WTC11 (cell line): ENCODE results near the gene NAALADL2. TPM values are rescaled to one million over a fixed set of nuclear protein-coding genes. Genes with fewer than 3 reads are reported as not detected.

Source experiments
- ATAC-seq: fragments of 200-7000 bp; cut with Tn5 transposase; 2 replicates; pipeline ENCODE4 v1.10.0; 2021; ENCODE audit warnings: mild to moderate bottlenecking, moderate library complexity
- CTCF ChIA-PET: fragments of 300-600 bp; sonication (Branson Sonifier 250); formaldehyde crosslinking; loops from one replicate; lab custom pipeline; 2021; ENCODE audit warnings: antibody characterized with exemption; lab: Charles Lee
- POLR2A ChIA-PET: fragments of 350-600 bp; sonication (Branson Sonifier 250); formaldehyde crosslinking; loops from one replicate; lab custom pipeline; 2021; ENCODE audit warnings: antibody characterized with exemption; lab: Charles Lee
- DNase-seq: peaks from one replicate; pipeline ENCODE4 v3.0.0; 2021; ENCODE audit warnings: low spot score
- H3K27ac Mint-ChIP-seq: 2 replicates; pipeline ENCODE4 v1.8.0; 2021; ENCODE audit warnings: mixed read lengths
- H3K27me3 Mint-ChIP-seq: 2 replicates; pipeline ENCODE4 v1.8.0; 2021; ENCODE audit warnings: low read depth, mild to moderate bottlenecking, moderate library complexity, mixed read lengths
- H3K36me3 Mint-ChIP-seq: 2 replicates; pipeline ENCODE4 v1.8.0; 2021; ENCODE audit warnings: mixed read lengths
- H3K4me1 Mint-ChIP-seq: 2 replicates; pipeline ENCODE4 v1.8.0; 2022; ENCODE audit warnings: mixed read lengths
- H3K4me3 Mint-ChIP-seq: 2 replicates; pipeline ENCODE4 v1.8.0; 2021; ENCODE audit warnings: mild to moderate bottlenecking, moderate library complexity, mixed read lengths
- H3K9me3 Mint-ChIP-seq: 2 replicates; pipeline ENCODE4 v1.8.0; 2021; ENCODE audit warnings: mixed read lengths
- CBFB ChIP-seq: sonication (generic); formaldehyde crosslinking; IDR thresholded peaks from 2 replicates; pipeline ENCODE4 v1.8.1; 2022; ENCODE audit warnings: mild to moderate bottlenecking, low read depth, missing genetic modification reagents
- CREM ChIP-seq: sonication (generic); formaldehyde crosslinking; IDR thresholded peaks from 2 replicates; pipeline ENCODE4 v1.8.1; 2022; ENCODE audit warnings: mild to moderate bottlenecking, missing genetic modification reagents, moderate library complexity
- ETV6 ChIP-seq: sonication (generic); formaldehyde crosslinking; IDR thresholded peaks from 2 replicates; pipeline ENCODE4 v1.8.1; 2022; ENCODE audit warnings: mild to moderate bottlenecking, missing genetic modification reagents
- JUN ChIP-seq: sonication (generic); formaldehyde crosslinking; IDR thresholded peaks from 2 replicates; pipeline ENCODE4 v1.8.0; 2023; ENCODE audit warnings: mild to moderate bottlenecking, missing genetic modification reagents
- MXD4 ChIP-seq: fragments of 250-450 bp; sonication (Bioruptor Pico); IDR thresholded peaks from 2 replicates; pipeline ENCODE4 v1.8.0; 2021; ENCODE audit warnings: mild to moderate bottlenecking, moderate library complexity, borderline replicate concordance
- NR3C1 ChIP-seq: sonication (generic); formaldehyde crosslinking; conservative IDR thresholded peaks from 2 replicates; pipeline ENCODE4 v1.8.1; 2023; ENCODE audit warnings: low read depth, mild to moderate bottlenecking, missing genetic modification reagents
- ZNF138 ChIP-seq: sonication (generic); formaldehyde crosslinking; conservative IDR thresholded peaks from 2 replicates; pipeline ENCODE4 v1.8.1; 2022; ENCODE audit warnings: mild to moderate bottlenecking, moderate library complexity, missing genetic modification reagents
- ZNF416 ChIP-seq: fragments of 250-450 bp; sonication (Bioruptor Pico); IDR thresholded peaks from 2 replicates; pipeline ENCODE4 v1.9.0; 2021; ENCODE audit warnings: mild to moderate bottlenecking, inconsistent platforms
- total RNA-seq: library from RNA; stranded (reverse); gene quantifications from 3 replicates; pipeline ENCODE4 v1.2.3, GENCODE V29; 2021
- TF ChIP-seq, protein P1 (sequence below): sonication (generic); formaldehyde crosslinking; IDR thresholded peaks from 2 replicates; pipeline ENCODE4 v1.8.0; 2023; ENCODE audit warnings: missing genetic modification reagents, mild to moderate bottlenecking, borderline replicate concordance
- TF ChIP-seq, protein P2 (sequence below): fragments of 200-600 bp; IDR thresholded peaks from 2 replicates; pipeline ENCODE4 v1.8.0; 2022; ENCODE audit warnings: antibody characterized with exemption
- TF ChIP-seq, protein P3 (sequence below): sonication (generic); formaldehyde crosslinking; conservative IDR thresholded peaks from 2 replicates; pipeline ENCODE4 v1.8.1; 2022; ENCODE audit warnings: mild to moderate bottlenecking, missing genetic modification reagents
- TF ChIP-seq, protein P4 (sequence below): sonication (generic); formaldehyde crosslinking; IDR thresholded peaks from 2 replicates; pipeline ENCODE4 v1.8.1; 2023; ENCODE audit warnings: mild to moderate bottlenecking, missing genetic modification reagents
- TF ChIP-seq, protein P5 (sequence below): sonication (generic); formaldehyde crosslinking; IDR thresholded peaks from 2 replicates; pipeline ENCODE4 v1.8.0; 2022; ENCODE audit warnings: mild to moderate bottlenecking, missing genetic modification reagents
- TF ChIP-seq, protein P6 (sequence below): sonication (generic); formaldehyde crosslinking; IDR thresholded peaks from 2 replicates; pipeline ENCODE4 v1.8.0; 2022; ENCODE audit warnings: missing genetic modification reagents

Gene NAALADL2
- total RNA-seq, 1 experiment from 2014 or later, result 1.2 TPM

DNA sequence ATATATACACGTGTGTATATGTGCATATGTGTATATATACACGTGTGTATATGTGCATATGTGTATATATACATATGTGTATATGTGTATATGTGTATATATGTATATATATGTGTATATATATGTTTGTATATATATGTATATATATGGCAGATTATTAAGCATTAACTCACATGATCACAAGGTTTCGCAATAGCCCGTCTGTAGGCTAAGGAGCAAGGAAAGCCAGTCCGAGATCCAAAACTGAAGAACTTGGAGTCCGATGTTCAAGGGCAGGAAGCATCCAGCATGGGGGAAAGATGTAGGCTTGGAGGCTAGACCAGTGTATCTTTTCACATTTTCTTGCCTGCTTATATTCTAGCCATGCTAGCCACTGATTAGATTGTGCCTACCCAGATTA, 23.7 kb downstream of the NAALADL2 start (continued):
- TF ChIP-seq, protein P1, sequence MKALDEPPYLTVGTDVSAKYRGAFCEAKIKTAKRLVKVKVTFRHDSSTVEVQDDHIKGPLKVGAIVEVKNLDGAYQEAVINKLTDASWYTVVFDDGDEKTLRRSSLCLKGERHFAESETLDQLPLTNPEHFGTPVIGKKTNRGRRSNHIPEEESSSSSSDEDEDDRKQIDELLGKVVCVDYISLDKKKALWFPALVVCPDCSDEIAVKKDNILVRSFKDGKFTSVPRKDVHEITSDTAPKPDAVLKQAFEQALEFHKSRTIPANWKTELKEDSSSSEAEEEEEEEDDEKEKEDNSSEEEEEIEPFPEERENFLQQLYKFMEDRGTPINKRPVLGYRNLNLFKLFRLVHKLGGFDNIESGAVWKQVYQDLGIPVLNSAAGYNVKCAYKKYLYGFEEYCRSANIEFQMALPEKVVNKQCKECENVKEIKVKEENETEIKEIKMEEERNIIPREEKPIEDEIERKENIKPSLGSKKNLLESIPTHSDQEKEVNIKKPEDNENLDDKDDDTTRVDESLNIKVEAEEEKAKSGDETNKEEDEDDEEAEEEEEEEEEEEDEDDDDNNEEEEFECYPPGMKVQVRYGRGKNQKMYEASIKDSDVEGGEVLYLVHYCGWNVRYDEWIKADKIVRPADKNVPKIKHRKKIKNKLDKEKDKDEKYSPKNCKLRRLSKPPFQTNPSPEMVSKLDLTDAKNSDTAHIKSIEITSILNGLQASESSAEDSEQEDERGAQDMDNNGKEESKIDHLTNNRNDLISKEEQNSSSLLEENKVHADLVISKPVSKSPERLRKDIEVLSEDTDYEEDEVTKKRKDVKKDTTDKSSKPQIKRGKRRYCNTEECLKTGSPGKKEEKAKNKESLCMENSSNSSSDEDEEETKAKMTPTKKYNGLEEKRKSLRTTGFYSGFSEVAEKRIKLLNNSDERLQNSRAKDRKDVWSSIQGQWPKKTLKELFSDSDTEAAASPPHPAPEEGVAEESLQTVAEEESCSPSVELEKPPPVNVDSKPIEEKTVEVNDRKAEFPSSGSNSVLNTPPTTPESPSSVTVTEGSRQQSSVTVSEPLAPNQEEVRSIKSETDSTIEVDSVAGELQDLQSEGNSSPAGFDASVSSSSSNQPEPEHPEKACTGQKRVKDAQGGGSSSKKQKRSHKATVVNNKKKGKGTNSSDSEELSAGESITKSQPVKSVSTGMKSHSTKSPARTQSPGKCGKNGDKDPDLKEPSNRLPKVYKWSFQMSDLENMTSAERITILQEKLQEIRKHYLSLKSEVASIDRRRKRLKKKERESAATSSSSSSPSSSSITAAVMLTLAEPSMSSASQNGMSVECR (CRISPR knock-in tag), result no peak
- no peak for TF ChIP-seq ZNF416 (CRISPR knock-in tag)
- TF ChIP-seq, protein P2, sequence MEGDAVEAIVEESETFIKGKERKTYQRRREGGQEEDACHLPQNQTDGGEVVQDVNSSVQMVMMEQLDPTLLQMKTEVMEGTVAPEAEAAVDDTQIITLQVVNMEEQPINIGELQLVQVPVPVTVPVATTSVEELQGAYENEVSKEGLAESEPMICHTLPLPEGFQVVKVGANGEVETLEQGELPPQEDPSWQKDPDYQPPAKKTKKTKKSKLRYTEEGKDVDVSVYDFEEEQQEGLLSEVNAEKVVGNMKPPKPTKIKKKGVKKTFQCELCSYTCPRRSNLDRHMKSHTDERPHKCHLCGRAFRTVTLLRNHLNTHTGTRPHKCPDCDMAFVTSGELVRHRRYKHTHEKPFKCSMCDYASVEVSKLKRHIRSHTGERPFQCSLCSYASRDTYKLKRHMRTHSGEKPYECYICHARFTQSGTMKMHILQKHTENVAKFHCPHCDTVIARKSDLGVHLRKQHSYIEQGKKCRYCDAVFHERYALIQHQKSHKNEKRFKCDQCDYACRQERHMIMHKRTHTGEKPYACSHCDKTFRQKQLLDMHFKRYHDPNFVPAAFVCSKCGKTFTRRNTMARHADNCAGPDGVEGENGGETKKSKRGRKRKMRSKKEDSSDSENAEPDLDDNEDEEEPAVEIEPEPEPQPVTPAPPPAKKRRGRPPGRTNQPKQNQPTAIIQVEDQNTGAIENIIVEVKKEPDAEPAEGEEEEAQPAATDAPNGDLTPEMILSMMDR, result no peak
- TF ChIP-seq NR3C1, result no peak

DNA sequence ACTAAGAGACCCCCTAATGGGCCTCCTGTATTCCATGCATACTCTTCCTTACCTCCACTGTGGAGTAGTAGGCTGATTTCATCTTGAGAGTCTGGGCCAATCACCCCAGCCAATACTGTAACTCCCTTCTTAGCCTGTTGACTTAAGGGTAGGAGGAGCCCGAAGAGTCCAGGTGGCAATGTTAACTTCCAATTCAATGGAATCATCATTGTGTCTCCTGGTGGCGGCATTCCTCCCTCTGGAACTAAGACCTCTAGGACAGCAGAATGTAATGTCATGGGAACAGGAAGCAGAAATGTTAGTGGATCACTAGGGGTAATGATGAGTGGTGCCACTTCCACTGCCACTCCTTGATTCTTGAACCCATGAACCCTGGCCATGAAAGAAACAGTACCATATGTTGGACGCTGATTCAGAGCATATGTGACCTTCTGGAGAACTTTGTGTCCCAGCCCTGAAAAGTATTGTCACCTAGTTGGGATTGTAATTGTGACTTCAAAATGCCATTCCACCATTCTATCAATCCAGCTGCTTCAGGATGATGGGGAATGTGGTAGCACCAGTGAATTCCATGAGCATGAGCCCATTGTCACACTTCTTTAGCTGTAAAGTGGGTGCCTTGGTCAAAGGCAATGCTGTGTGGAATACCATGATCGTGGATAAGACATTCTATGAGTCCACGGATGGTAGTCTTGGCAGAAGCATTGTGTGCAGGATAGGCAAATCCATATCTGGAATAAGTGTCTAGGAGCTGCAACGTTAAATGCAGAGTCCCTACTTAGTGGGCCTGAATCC, 24.9 kb downstream of the NAALADL2 start:
- Mint-ChIP-seq H3K4me1 (peaks cover under 1% of the 10 kb centered on the region; the same call in 1 of the 2 replicates), H3K36me3 (peaks cover 4% of the 10 kb centered on the region), H3K4me3 (no peak overlapping the region), H3K27ac (no peak overlapping the region), H3K9me3 (peaks cover 34% of the 10 kb centered on the region), H3K27me3 (no peaks in the 10 kb centered on the region)
- DNase-seq (no peak), ATAC-seq (no peak)
- TF ChIP-seq CBFB (CRISPR knock-in tag) (no peak), ZNF138 (CRISPR knock-in tag) (no peak), CREM (CRISPR knock-in tag) (no peak), JUN (CRISPR knock-in tag) (no peak), MXD4 (CRISPR knock-in tag) (no peak), ETV6 (CRISPR knock-in tag) (no peak)
- TF ChIP-seq, protein P3, sequence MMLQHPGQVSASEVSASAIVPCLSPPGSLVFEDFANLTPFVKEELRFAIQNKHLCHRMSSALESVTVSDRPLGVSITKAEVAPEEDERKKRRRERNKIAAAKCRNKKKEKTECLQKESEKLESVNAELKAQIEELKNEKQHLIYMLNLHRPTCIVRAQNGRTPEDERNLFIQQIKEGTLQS, result no peak
- TF ChIP-seq, protein P4, sequence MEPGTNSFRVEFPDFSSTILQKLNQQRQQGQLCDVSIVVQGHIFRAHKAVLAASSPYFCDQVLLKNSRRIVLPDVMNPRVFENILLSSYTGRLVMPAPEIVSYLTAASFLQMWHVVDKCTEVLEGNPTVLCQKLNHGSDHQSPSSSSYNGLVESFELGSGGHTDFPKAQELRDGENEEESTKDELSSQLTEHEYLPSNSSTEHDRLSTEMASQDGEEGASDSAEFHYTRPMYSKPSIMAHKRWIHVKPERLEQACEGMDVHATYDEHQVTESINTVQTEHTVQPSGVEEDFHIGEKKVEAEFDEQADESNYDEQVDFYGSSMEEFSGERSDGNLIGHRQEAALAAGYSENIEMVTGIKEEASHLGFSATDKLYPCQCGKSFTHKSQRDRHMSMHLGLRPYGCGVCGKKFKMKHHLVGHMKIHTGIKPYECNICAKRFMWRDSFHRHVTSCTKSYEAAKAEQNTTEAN (CRISPR knock-in tag), result no peak
- TF ChIP-seq, protein P5, sequence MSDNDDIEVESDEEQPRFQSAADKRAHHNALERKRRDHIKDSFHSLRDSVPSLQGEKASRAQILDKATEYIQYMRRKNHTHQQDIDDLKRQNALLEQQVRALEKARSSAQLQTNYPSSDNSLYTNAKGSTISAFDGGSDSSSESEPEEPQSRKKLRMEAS (CRISPR knock-in tag), result no peak
- TF ChIP-seq, protein P6, sequence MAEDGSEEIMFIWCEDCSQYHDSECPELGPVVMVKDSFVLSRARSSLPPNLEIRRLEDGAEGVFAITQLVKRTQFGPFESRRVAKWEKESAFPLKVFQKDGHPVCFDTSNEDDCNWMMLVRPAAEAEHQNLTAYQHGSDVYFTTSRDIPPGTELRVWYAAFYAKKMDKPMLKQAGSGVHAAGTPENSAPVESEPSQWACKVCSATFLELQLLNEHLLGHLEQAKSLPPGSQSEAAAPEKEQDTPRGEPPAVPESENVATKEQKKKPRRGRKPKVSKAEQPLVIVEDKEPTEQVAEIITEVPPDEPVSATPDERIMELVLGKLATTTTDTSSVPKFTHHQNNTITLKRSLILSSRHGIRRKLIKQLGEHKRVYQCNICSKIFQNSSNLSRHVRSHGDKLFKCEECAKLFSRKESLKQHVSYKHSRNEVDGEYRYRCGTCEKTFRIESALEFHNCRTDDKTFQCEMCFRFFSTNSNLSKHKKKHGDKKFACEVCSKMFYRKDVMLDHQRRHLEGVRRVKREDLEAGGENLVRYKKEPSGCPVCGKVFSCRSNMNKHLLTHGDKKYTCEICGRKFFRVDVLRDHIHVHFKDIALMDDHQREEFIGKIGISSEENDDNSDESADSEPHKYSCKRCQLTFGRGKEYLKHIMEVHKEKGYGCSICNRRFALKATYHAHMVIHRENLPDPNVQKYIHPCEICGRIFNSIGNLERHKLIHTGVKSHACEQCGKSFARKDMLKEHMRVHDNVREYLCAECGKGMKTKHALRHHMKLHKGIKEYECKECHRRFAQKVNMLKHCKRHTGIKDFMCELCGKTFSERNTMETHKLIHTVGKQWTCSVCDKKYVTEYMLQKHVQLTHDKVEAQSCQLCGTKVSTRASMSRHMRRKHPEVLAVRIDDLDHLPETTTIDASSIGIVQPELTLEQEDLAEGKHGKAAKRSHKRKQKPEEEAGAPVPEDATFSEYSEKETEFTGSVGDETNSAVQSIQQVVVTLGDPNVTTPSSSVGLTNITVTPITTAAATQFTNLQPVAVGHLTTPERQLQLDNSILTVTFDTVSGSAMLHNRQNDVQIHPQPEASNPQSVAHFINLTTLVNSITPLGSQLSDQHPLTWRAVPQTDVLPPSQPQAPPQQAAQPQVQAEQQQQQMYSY (CRISPR knock-in tag), result no peak
- ChIA-PET POLR2A (no interaction called here), CTCF (interaction anchor here (0.6 kb wide), 1 partner anchor 503 kb away, joined by 3 read pairs; no protein-coding TSS in a partner anchor)
